ENCODE results near the gene NPM3.

NPM3 gene

GRCh38 chr10:101774589-101775272, 8.5 kb downstream of the NPM3 start:
- no peak for DNase-seq (ENCODE audit: extremely low read depth, insufficient read length)
- no peak for TF ChIP-seq CTCF (IDR thresholded peaks at IDR 0.05; ENCODE audit: insufficient read depth, low read length, poor library complexity, severe bottlenecking)
- Histone ChIP-seq H3K27me3 (replicated peaks; ENCODE audit: control insufficient read depth, insufficient read depth, low read length) (peaks cover 2% of the 10 kb centered on the region), H3K4me3 (replicated peaks; ENCODE audit: low read depth, low read length) (no peak overlapping the region), H3K36me3 (ENCODE audit: control insufficient read depth, insufficient read depth, low read length) (no peaks in the 10 kb centered on the region)

GRCh38 chr10:101773923-101774588, 9.2 kb downstream of the NPM3 start:
- H3K4me3 ChIP-seq (replicated peaks; ENCODE audit: low read depth, low read length): no peak overlapping the region
- DNase-seq (ENCODE audit: extremely low read depth, insufficient read length): no peak
- no peaks in the 10 kb centered on the region for H3K36me3 ChIP-seq (ENCODE audit: control insufficient read depth, insufficient read depth, low read length)
- H3K27me3 ChIP-seq (replicated peaks; ENCODE audit: control insufficient read depth, insufficient read depth, low read length): peaks cover 2% of the 10 kb centered on the region
- no peak for TF ChIP-seq CTCF (IDR thresholded peaks at IDR 0.05; ENCODE audit: insufficient read depth, low read length, poor library complexity, severe bottlenecking)

- H3K4me3 ChIP-seq (replicated peaks; ENCODE audit: low read depth, low read length): no peak overlapping the region
- no peaks in the 10 kb centered on the region for H3K36me3 ChIP-seq (ENCODE audit: control insufficient read depth, insufficient read depth, low read length)
- no peak for DNase-seq (ENCODE audit: extremely low read depth, insufficient read length)
- peaks cover 2% of the 10 kb centered on the region for H3K27me3 ChIP-seq (replicated peaks; ENCODE audit: control insufficient read depth, insufficient read depth, low read length)
- no peak for TF ChIP-seq CTCF (IDR thresholded peaks at IDR 0.05; ENCODE audit: insufficient read depth, low read length, poor library complexity, severe bottlenecking)
These were observed 10.1 kb downstream of the NPM3 start for GRCh38 chr10:101772895-101773761.

- no peak for TF ChIP-seq CTCF (IDR thresholded peaks at IDR 0.05; ENCODE audit: insufficient read depth, low read length, poor library complexity, severe bottlenecking)
- H3K36me3 ChIP-seq (ENCODE audit: control insufficient read depth, insufficient read depth, low read length): no peaks in the 10 kb centered on the region
- H3K27me3 ChIP-seq (replicated peaks; ENCODE audit: control insufficient read depth, insufficient read depth, low read length): peaks cover 2% of the 10 kb centered on the region
- DNase-seq (ENCODE audit: extremely low read depth, insufficient read length): no peak
- no peak overlapping the region for H3K4me3 ChIP-seq (replicated peaks; ENCODE audit: low read depth, low read length)
These were observed 11.0 kb downstream of the NPM3 start for GRCh38 chr10:101772017-101772894.

- Histone ChIP-seq H3K36me3 (ENCODE audit: control insufficient read depth, insufficient read depth, low read length) (no peaks in the 10 kb centered on the region), H3K27me3 (replicated peaks; ENCODE audit: control insufficient read depth, insufficient read depth, low read length) (peaks cover 2% of the 10 kb centered on the region), H3K4me3 (replicated peaks; ENCODE audit: low read depth, low read length) (no peak overlapping the region)
- no peak for TF ChIP-seq CTCF (IDR thresholded peaks at IDR 0.05; ENCODE audit: insufficient read depth, low read length, poor library complexity, severe bottlenecking)
- no peak for DNase-seq (ENCODE audit: extremely low read depth, insufficient read length)
These were observed 11.9 kb downstream of the NPM3 start for GRCh38 chr10:101771380-101771779.

All from GM06990 (cell line).